GM23338 (cell line): Measurements from ENCODE around the gene SCNN1A. TPM values are rescaled to one million over a fixed set of nuclear protein-coding genes. Genes with fewer than 3 reads are reported as not detected.

ENCODE experiments used
- ATAC-seq: fragments of 200-7000 bp; cut with Tn5 transposase; 3 replicates; pipeline ENCODE4 v1.9.1; 2020
- DNase-seq: peaks from one replicate; pipeline ENCODE4 v3.0.0-alpha.2; 2015; ENCODE audit warnings: low spot score
- H2AFZ ChIP-seq: fragments of 200-600 bp; sonication (generic); 2 replicates; pipeline ENCODE4 v1.8.0; 2016; ENCODE audit warnings: antibody characterized with exemption, mild to moderate bottlenecking, moderate library complexity
- H3F3A ChIP-seq: fragments of 200-600 bp; sonication (generic); replicated peaks from 2 replicates; pipeline ENCODE4 v1.8.0; 2017; ENCODE audit warnings: antibody characterized with exemption, mixed run types, low read depth
- H3K27ac ChIP-seq: fragments of 200-600 bp; sonication (generic); 2 replicates; pipeline ENCODE4 v1.6.1; 2016; ENCODE audit warnings: low read depth
- H3K27me3 ChIP-seq: fragments of 200-600 bp; sonication (generic); 2 replicates; pipeline ENCODE4 v1.8.0; 2016; ENCODE audit warnings: mild to moderate bottlenecking, mixed run types, moderate library complexity; ENCODE audit not compliant: insufficient read depth
- H3K36me3 ChIP-seq: fragments of 200-600 bp; sonication (generic); 2 replicates; pipeline ENCODE4 v1.8.0; 2016; ENCODE audit warnings: mild to moderate bottlenecking; ENCODE audit not compliant: insufficient read depth
- H3K4me1 ChIP-seq: fragments of 200-600 bp; sonication (generic); 2 replicates; pipeline ENCODE4 v1.8.0; 2016; ENCODE audit warnings: mild to moderate bottlenecking, moderate library complexity; ENCODE audit not compliant: insufficient read depth
- H3K4me2 ChIP-seq: fragments of 200-600 bp; sonication (generic); 2 replicates; pipeline ENCODE4 v1.7.1; 2017; ENCODE audit warnings: mixed run types
- H3K4me3 ChIP-seq: fragments of 200-600 bp; sonication (generic); 2 replicates; pipeline ENCODE4 v1.6.1; 2016; ENCODE audit warnings: mixed run types
- H3K79me2 ChIP-seq: fragments of 200-600 bp; sonication (generic); replicated peaks from 2 replicates; pipeline ENCODE4 v1.8.0; 2017; ENCODE audit warnings: mild to moderate bottlenecking; ENCODE audit not compliant: insufficient read depth
- H3K9me2 ChIP-seq: fragments of 200-600 bp; sonication (generic); 2 replicates; pipeline ENCODE4 v1.8.0; 2017; ENCODE audit not compliant: insufficient read depth
- H4K20me1 ChIP-seq: fragments of 200-600 bp; sonication (generic); replicated peaks from 2 replicates; pipeline ENCODE4 v1.8.0; 2017; ENCODE audit warnings: mild to moderate bottlenecking; ENCODE audit not compliant: insufficient read depth
- H3K27ac Mint-ChIP-seq: 2 replicates; pipeline ENCODE4 v1.8.0; 2020; ENCODE audit warnings: inconsistent platforms, mild to moderate bottlenecking, moderate library complexity, mixed read lengths
- H3K27me3 Mint-ChIP-seq: 3 replicates; pipeline ENCODE4 v1.8.0; 2022; ENCODE audit warnings: low read depth, mild to moderate bottlenecking, moderate library complexity, mixed read lengths, inconsistent platforms; ENCODE audit not compliant: insufficient read depth, poor library complexity
- H3K36me3 Mint-ChIP-seq: 3 replicates; pipeline ENCODE4 v1.8.0; 2021; ENCODE audit warnings: low read depth, mild to moderate bottlenecking, inconsistent platforms, moderate library complexity, mixed read lengths
- H3K4me1 Mint-ChIP-seq: 3 replicates; pipeline ENCODE4 v1.8.0; 2020; ENCODE audit warnings: mild to moderate bottlenecking, inconsistent platforms, mixed read lengths
- H3K4me3 Mint-ChIP-seq: 3 replicates; pipeline ENCODE4 v1.8.0; 2021; ENCODE audit warnings: moderate library complexity, mild to moderate bottlenecking, inconsistent platforms, mixed read lengths
- H3K9me3 Mint-ChIP-seq: 3 replicates; pipeline ENCODE4 v1.8.0; 2020; ENCODE audit warnings: moderate library complexity, mild to moderate bottlenecking, inconsistent platforms, mixed read lengths
- CREB1 ChIP-seq: fragments of 250-450 bp; sonication (Bioruptor Pico); IDR thresholded peaks from 2 replicates; pipeline ENCODE4 v1.5.0; 2020; ENCODE audit warnings: low read depth, mild to moderate bottlenecking, moderate library complexity
- EZH2 ChIP-seq: fragments of 200-600 bp; sonication (generic); IDR thresholded peaks from one replicate; pipeline ENCODE4 v1.8.0; 2017; ENCODE audit warnings: antibody characterized with exemption, mild to moderate bottlenecking, low read depth; ENCODE audit not compliant: unreplicated experiment
- EZH2phosphoT487 ChIP-seq: fragments of 200-600 bp; sonication (generic); IDR thresholded peaks from one replicate; pipeline ENCODE4 v1.8.1; 2018; ENCODE audit warnings: antibody characterized with exemption; ENCODE audit not compliant: unreplicated experiment
- JUNB ChIP-seq: IDR thresholded peaks from one replicate; pipeline ENCODE4 v1.6.1; 2016; ENCODE audit warnings: antibody characterized with exemption; ENCODE audit not compliant: unreplicated experiment
- NANOG ChIP-seq: IDR thresholded peaks from 2 replicates; pipeline ENCODE4 v1.6.1; 2016; ENCODE audit warnings: antibody characterized with exemption, borderline replicate concordance
- POLR2AphosphoS5 ChIP-seq: IDR thresholded peaks from 2 replicates; pipeline ENCODE4 v1.6.1; 2016; ENCODE audit warnings: antibody characterized with exemption, low read depth
- STAT1 ChIP-seq: IDR thresholded peaks from one replicate; pipeline ENCODE4 v1.6.1; 2016; ENCODE audit warnings: antibody characterized with exemption; ENCODE audit not compliant: unreplicated experiment
- ZNF114 ChIP-seq: fragments of 250-450 bp; sonication (Bioruptor Pico); IDR thresholded peaks from 2 replicates; pipeline ENCODE4 v1.5.0; 2020; ENCODE audit warnings: mild to moderate bottlenecking, moderate library complexity
- ZNF331 ChIP-seq: fragments of 250-450 bp; sonication (Bioruptor Pico); IDR thresholded peaks from 2 replicates; pipeline ENCODE4 v1.5.0; 2020; ENCODE audit warnings: low read depth, mild to moderate bottlenecking, moderate library complexity
- ZNF462 ChIP-seq: fragments of 250-450 bp; sonication (Bioruptor Pico); IDR thresholded peaks from 2 replicates; pipeline ENCODE4 v1.5.0; 2020; ENCODE audit warnings: mild to moderate bottlenecking, moderate library complexity
- polyA plus RNA-seq: library from polyadenylated mRNA; unstranded; fragments of >200 nt; fragmentation: Nextera tagmentation; extraction: Ambion mirVana; gene quantifications from 2 replicates; pipeline ENCODE4 v1.2.1, GENCODE V29; 2016
- total RNA-seq: library from RNA; depleted of rRNA; stranded (reverse); fragments of >200 nt; shearing (Covaris generic); gene quantifications from 2 replicates; pipeline ENCODE4 v1.2.3, GENCODE V29; 2014
- TF ChIP-seq, protein P1 (sequence below): IDR thresholded peaks from 2 replicates; pipeline ENCODE4 v1.6.1; 2016; ENCODE audit warnings: antibody characterized with exemption
- TF ChIP-seq, protein P2 (sequence below): IDR thresholded peaks from one replicate; pipeline ENCODE4 v1.6.1; 2018; ENCODE audit warnings: antibody characterized with exemption; ENCODE audit not compliant: unreplicated experiment
- TF ChIP-seq, protein P3 (sequence below), 2 experiments: fragments of 200-600 bp in 1 of 2; sonication (generic) in 1 of 2; conservative IDR thresholded peaks; 2 replicates each; pipeline versions ENCODE4 v1.5.1 to v1.6.1; 2016 to 2017; ENCODE audit warnings: antibody characterized with exemption in 2 of 2, low read depth in 2 of 2, mild to moderate bottlenecking in 2 of 2, moderate library complexity in 1 of 2

Gene SCNN1A
- total and polyA plus RNA-seq, 2 experiments from 2014 or later, result 37.1 to 125 TPM

- no peak overlapping the region for H3K4me2 ChIP-seq
- DNase-seq (no peak), ATAC-seq (no peak)
- Mint-ChIP-seq H3K27me3 (peaks cover 4% of the 10 kb centered on the region), H3K4me1 (peaks cover 18% of the 10 kb centered on the region), H3K36me3 (no peaks in the 10 kb centered on the region), H3K4me3 (no peak overlapping the region), H3K27ac (no peak overlapping the region), H3K9me3 (no peaks in the 10 kb centered on the region; the same call in 2 of the 3 replicates)
- no peaks in the 10 kb centered on the region for H3K27me3 ChIP-seq
- no peak for TF ChIP-seq STAT1
- TF ChIP-seq, protein P1, sequence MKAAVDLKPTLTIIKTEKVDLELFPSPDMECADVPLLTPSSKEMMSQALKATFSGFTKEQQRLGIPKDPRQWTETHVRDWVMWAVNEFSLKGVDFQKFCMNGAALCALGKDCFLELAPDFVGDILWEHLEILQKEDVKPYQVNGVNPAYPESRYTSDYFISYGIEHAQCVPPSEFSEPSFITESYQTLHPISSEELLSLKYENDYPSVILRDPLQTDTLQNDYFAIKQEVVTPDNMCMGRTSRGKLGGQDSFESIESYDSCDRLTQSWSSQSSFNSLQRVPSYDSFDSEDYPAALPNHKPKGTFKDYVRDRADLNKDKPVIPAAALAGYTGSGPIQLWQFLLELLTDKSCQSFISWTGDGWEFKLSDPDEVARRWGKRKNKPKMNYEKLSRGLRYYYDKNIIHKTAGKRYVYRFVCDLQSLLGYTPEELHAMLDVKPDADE, result no peak
- TF ChIP-seq, protein P2, sequence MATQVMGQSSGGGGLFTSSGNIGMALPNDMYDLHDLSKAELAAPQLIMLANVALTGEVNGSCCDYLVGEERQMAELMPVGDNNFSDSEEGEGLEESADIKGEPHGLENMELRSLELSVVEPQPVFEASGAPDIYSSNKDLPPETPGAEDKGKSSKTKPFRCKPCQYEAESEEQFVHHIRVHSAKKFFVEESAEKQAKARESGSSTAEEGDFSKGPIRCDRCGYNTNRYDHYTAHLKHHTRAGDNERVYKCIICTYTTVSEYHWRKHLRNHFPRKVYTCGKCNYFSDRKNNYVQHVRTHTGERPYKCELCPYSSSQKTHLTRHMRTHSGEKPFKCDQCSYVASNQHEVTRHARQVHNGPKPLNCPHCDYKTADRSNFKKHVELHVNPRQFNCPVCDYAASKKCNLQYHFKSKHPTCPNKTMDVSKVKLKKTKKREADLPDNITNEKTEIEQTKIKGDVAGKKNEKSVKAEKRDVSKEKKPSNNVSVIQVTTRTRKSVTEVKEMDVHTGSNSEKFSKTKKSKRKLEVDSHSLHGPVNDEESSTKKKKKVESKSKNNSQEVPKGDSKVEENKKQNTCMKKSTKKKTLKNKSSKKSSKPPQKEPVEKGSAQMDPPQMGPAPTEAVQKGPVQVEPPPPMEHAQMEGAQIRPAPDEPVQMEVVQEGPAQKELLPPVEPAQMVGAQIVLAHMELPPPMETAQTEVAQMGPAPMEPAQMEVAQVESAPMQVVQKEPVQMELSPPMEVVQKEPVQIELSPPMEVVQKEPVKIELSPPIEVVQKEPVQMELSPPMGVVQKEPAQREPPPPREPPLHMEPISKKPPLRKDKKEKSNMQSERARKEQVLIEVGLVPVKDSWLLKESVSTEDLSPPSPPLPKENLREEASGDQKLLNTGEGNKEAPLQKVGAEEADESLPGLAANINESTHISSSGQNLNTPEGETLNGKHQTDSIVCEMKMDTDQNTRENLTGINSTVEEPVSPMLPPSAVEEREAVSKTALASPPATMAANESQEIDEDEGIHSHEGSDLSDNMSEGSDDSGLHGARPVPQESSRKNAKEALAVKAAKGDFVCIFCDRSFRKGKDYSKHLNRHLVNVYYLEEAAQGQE, result no peak
- no peak for TF ChIP-seq CREB1
- TF ChIP-seq JUNB, result no peak
- no peak for TF ChIP-seq ZNF462
- TF ChIP-seq POLR2AphosphoS5, result no peak
- TF ChIP-seq EZH2phosphoT487, result no peak
- TF ChIP-seq, protein P3, sequence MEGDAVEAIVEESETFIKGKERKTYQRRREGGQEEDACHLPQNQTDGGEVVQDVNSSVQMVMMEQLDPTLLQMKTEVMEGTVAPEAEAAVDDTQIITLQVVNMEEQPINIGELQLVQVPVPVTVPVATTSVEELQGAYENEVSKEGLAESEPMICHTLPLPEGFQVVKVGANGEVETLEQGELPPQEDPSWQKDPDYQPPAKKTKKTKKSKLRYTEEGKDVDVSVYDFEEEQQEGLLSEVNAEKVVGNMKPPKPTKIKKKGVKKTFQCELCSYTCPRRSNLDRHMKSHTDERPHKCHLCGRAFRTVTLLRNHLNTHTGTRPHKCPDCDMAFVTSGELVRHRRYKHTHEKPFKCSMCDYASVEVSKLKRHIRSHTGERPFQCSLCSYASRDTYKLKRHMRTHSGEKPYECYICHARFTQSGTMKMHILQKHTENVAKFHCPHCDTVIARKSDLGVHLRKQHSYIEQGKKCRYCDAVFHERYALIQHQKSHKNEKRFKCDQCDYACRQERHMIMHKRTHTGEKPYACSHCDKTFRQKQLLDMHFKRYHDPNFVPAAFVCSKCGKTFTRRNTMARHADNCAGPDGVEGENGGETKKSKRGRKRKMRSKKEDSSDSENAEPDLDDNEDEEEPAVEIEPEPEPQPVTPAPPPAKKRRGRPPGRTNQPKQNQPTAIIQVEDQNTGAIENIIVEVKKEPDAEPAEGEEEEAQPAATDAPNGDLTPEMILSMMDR (conservative IDR thresholded peaks at IDR 0.05; ENCODE audit: low read depth in 2 of 2), result no peak
- no peak for TF ChIP-seq ZNF331 (CRISPR knock-in tag)
- no peak for TF ChIP-seq ZNF114 (CRISPR knock-in tag)
- no peak for TF ChIP-seq NANOG
- no peak for TF ChIP-seq EZH2
- H3K4me3 ChIP-seq, result no peak overlapping the region
- no peak overlapping the region for H3K27ac ChIP-seq
- H3K36me3 ChIP-seq, result no peaks in the 10 kb centered on the region
- H3F3A ChIP-seq, result peaks cover 9% of the 10 kb centered on the region; the same call in 1 of the 2 replicates
- peaks cover 3% of the 10 kb centered on the region; the same call in 1 of the 2 replicates for H3K9me2 ChIP-seq
- H3K79me2 ChIP-seq, result no peaks in the 10 kb centered on the region
- H4K20me1 ChIP-seq, result no peaks in the 10 kb centered on the region
- H2AFZ ChIP-seq, result no peak overlapping the region
- H3K4me1 ChIP-seq, result peaks cover 13% of the 10 kb centered on the region
These were observed 19.0 kb upstream of the SCNN1A start for GRCh38 chr12:6394398-6394797.
